Ishikawa (cell line): ENCODE data around the gene PLPPR4.

Experiments
- CEBPB ChIP-seq: IDR thresholded peaks from 2 replicates; pipeline ENCODE4 v1.6.1; 2012
- CREB1 ChIP-seq: IDR thresholded peaks from 2 replicates; pipeline ENCODE4 v1.6.1; 2012; ENCODE audit warnings: low read depth
- EGR1 ChIP-seq: IDR thresholded peaks from 2 replicates; pipeline ENCODE4 v1.6.1; 2012
- EP300 ChIP-seq: IDR thresholded peaks from 2 replicates; pipeline ENCODE4 v1.6.1; 2012; ENCODE audit warnings: borderline replicate concordance
- FOXM1 ChIP-seq: IDR thresholded peaks from 2 replicates; pipeline ENCODE4 v1.6.1; 2012; ENCODE audit warnings: low read depth, borderline replicate concordance
- MAX ChIP-seq: IDR thresholded peaks from 2 replicates; pipeline ENCODE4 v1.6.1; 2012
- NFIC ChIP-seq: IDR thresholded peaks from 2 replicates; pipeline ENCODE4 v1.6.1; 2012
- RAD21 ChIP-seq: IDR thresholded peaks from 2 replicates; pipeline ENCODE4 v1.6.1; 2012; ENCODE audit warnings: low read depth
- REST ChIP-seq: IDR thresholded peaks from 2 replicates; pipeline ENCODE4 v1.6.1; 2012; ENCODE audit warnings: low read depth, mild to moderate bottlenecking
- TAF1 ChIP-seq: IDR thresholded peaks from 2 replicates; pipeline ENCODE4 v1.6.1; 2012; ENCODE audit warnings: low read depth, mild to moderate bottlenecking
- TCF12 ChIP-seq: IDR thresholded peaks from 2 replicates; pipeline ENCODE4 v1.6.1; 2012; ENCODE audit warnings: low read depth
- TEAD4 ChIP-seq: IDR thresholded peaks from 2 replicates; pipeline ENCODE4 v1.6.1; 2012
- USF1 ChIP-seq: IDR thresholded peaks from 2 replicates; pipeline ENCODE4 v1.6.1; 2012
- YY1 ChIP-seq: IDR thresholded peaks from 2 replicates; pipeline ENCODE4 v1.6.1; 2012; ENCODE audit warnings: low read depth
- ZBTB7A ChIP-seq: IDR thresholded peaks from 2 replicates; pipeline ENCODE4 v1.6.1; 2012; ENCODE audit warnings: low read depth

PLPPR4 gene

GRCh38 chr1:99328171-99328570 is 63.9 kb downstream of the PLPPR4 start:
- TF ChIP-seq ZBTB7A: no peak
- no peak for TF ChIP-seq TAF1
- TF ChIP-seq YY1: no peak
- TF ChIP-seq MAX: no peak
- no peak for TF ChIP-seq NFIC
- TF ChIP-seq FOXM1: no peak
- no peak for TF ChIP-seq RAD21
- no peak for TF ChIP-seq EP300
- TF ChIP-seq EGR1: no peak
- TF ChIP-seq REST: no peak
- TF ChIP-seq TCF12: no peak
- no peak for TF ChIP-seq CREB1
- no peak for TF ChIP-seq CEBPB
- TF ChIP-seq TEAD4: no peak

GRCh38 chr1:99331083-99331482 is 66.8 kb downstream of the PLPPR4 start:
- no peak for TF ChIP-seq FOXM1
- TF ChIP-seq CEBPB: no peak
- no peak for TF ChIP-seq USF1
- no peak for TF ChIP-seq CREB1

GRCh38 chr1:99331636-99332035 is 67.3 kb downstream of the PLPPR4 start:
- TF ChIP-seq TAF1: no peak
- TF ChIP-seq MAX: no peak
- TF ChIP-seq FOXM1: no peak
- TF ChIP-seq TEAD4: no peak
- TF ChIP-seq EGR1: no peak
- TF ChIP-seq CEBPB: no peak
- TF ChIP-seq NFIC: no peak
- TF ChIP-seq RAD21: no peak
- no peak for TF ChIP-seq ZBTB7A
- no peak for TF ChIP-seq EP300
- TF ChIP-seq REST: no peak
- no peak for TF ChIP-seq YY1
- TF ChIP-seq CREB1: no peak
- no peak for TF ChIP-seq USF1
- no peak for TF ChIP-seq TCF12

- TF ChIP-seq NFIC (no peak), TEAD4 (no peak), FOXM1 (no peak), USF1 (no peak), MAX (no peak), CEBPB (no peak), ZBTB7A (no peak), EGR1 (no peak), RAD21 (no peak), TAF1 (no peak), CREB1 (no peak), TCF12 (no peak), YY1 (no peak), EP300 (no peak), REST (no peak)
Observed at GRCh38 chr1:99332561-99332960, 68.3 kb downstream of the PLPPR4 start.
